ENCODE measurements around the gene SLC6A13. TPM values are rescaled to one million over a fixed set of nuclear protein-coding genes. Genes with fewer than 3 reads are reported as not detected.
A peak's percentile ranks its signal among the peaks of the same experiment; 100 is the strongest.

The SLC6A13 gene
- total and polyA plus RNA-seq, 2 donors (not counting 3 experiments of a cell fraction or from before 2014, with no cell fraction given), result 0.14 TPM; not detected in 1

DNA sequence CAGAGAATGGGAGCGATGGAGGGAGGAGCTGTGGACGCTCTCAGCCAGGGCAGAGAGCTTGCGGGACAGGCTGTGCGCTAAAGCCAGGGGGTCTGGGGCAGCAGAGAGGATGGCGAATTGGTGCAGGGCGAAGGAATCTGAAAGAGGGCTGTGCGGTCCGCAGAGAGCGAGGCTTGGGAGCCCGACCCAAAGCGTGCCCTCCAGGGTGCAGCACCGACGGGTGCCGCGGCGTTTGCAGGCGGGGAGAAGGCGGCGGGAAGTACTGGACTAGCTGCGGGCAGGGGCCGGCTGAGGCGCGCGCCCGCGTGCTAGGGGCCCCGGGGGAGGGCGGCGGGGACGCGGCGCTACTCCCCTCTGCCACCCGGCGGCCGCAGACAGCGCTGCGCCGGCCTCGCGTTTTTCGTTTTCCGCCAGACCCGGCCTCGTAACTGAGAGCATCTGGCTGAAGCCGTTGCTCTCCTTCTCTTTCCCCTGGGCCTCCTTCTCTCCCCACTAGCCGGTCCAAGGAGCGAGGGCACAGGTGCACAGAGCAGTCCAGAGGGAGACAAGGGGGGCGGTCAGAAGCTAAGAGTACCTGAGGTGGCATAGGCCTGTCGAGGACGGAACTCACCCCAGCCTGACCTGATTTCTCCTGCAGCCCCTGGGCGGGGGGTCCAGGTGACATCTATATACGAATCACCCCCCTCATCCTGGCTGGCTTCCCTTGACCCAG, 73.6 kb downstream of the SLC6A13 start:
- intact Hi-C loops (cut with micrococcal nuclease), result no loop called here
- ChIA-PET POLR2A (no interaction called here), CTCF (interaction anchor here (0.7 to 1.5 kb wide), 4 partner anchors 9 to 21 kb away, joined by 3 to 7 read pairs (median 3); no protein-coding TSS in a partner anchor)
- Histone ChIP-seq H3K4me1 (ENCODE audit: control insufficient read depth, extremely low read depth, insufficient read depth, low read length) (peaks cover 2% of the 10 kb centered on the region), H3K9me3 (replicated peaks; ENCODE audit: control insufficient read depth, insufficient read depth, low read length) (no peaks in the 10 kb centered on the region), H3K9ac (replicated peaks; ENCODE audit: extremely low read depth, insufficient read depth, low read length) (no peak overlapping the region), H3K27ac (ENCODE audit: insufficient read depth, low read depth, low read length) (no peak overlapping the region), H3K4me3 (replicated peaks in 1 of 3; ENCODE audit: insufficient read depth in 1 of 3, low read depth in 1 of 3, low read length in 3 of 3) (peak overlapping the region in 2 of 3 experiments; percentile 9 to 31), H3K27me3 (ENCODE audit: control insufficient read depth in 2 of 2, insufficient read depth in 2 of 2, low read length in 2 of 2) (no peaks in the 10 kb centered on the region), H3K36me3 (ENCODE audit: control insufficient read depth in 2 of 2, extremely low read depth in 1 of 2, insufficient read depth in 2 of 2, low read length in 2 of 2) (no peaks in the 10 kb centered on the region), H4K20me1 (replicated peaks; ENCODE audit: control insufficient read depth, extremely low read depth, insufficient read depth, low read length) (no peaks in the 10 kb centered on the region), H2AFZ (ENCODE audit: low read depth, low read length) (peak overlapping the region; percentile 93), H3K4me2 (ENCODE audit: insufficient read depth, low read length) (no peak overlapping the region), H3K9me1 (replicated peaks; ENCODE audit: control insufficient read depth, extremely low read depth, insufficient read depth, low read length) (no peaks in the 10 kb centered on the region), H3K79me2 (ENCODE audit: control insufficient read depth, insufficient read depth, low read length) (no peaks in the 10 kb centered on the region)
- dilution Hi-C loops (cut with MboI; ENCODE audit: extremely low pct_ligation_motif_present, low sequenced_read_pairs), result no loop called here
- DNase-seq (ENCODE audit: low read depth, low spot score) (peak; percentile 36), FAIRE-seq (peak; percentile 62)
- TF ChIP-seq EZH2 (IDR thresholded peaks at IDR 0.05; ENCODE audit: borderline replicate concordance, low read depth, low read length, severe bottlenecking) (peak; percentile 16), POLR2A (IDR thresholded peaks at IDR 0.05; ENCODE audit: low read depth, low read length) (no peak), GATA2 (IDR thresholded peaks at IDR 0.05; ENCODE audit: insufficient read depth, insufficient read length, low read depth, low read length) (no peak), CTCF (IDR thresholded peaks at IDR 0.05; ENCODE audit: extremely low read depth in 1 of 2, insufficient read depth in 1 of 2, low read depth in 1 of 2, low read length in 2 of 2) (peak; percentile 75), MYC (IDR thresholded peaks at IDR 0.05; ENCODE audit: low read depth, low read length) (no peak)
- TF ChIP-seq, protein P1, sequence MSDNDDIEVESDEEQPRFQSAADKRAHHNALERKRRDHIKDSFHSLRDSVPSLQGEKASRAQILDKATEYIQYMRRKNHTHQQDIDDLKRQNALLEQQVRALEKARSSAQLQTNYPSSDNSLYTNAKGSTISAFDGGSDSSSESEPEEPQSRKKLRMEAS (IDR thresholded peaks at IDR 0.05; ENCODE audit: insufficient read depth, insufficient read length), result no peak
- no TSS peak for BruUV-seq (replicated peaks)

Measured in endothelial cell of umbilical vein (primary cell).